GM21390 (cell line): ENCODE data around the gene ZC3H10.
A peak's percentile ranks its signal among the peaks of the same experiment; 100 is the strongest.
"Not testable (repeated sequence)": the region's sequence is repeated elsewhere in the genome, so short reads cannot be mapped to it uniquely, and the experiment has no call there.

Source experiments
- ATAC-seq: cut with Tn5 transposase; IDR thresholded peaks from one replicate; pipeline ENCODE4 v1.9.1; 2021; ENCODE audit not compliant: unreplicated experiment

Gene ZC3H10

GRCh38 chr12:56117778-56118687 lies at the start of gene ZC3H10:
Gene ZC3H10, plus strand, starts transcription at chr12:56118266. Its CDS starts 2,297 bp downstream, at chr12:56120563.
- ATAC-seq = peak; percentile 82

DNA sequence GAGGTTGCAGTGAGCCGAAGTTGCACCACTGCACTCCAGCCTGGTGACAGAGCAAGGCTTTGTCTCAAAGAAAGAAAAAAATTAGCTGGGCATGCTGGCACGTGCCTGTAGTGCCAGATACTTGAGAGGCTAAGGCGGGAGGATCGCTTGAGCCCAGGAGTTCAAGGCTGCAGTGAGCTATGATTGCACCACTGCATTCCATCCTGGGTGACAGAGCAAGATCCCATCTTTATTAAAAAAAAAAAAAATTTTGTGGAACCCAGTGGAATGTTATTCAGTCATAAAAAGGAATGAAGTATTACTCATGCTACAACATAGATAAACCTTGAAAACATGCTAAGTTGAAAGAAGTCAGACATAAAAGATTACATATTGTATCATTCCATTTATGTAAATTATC lies 46.4 kb upstream of the ZC3H10 start:
- no peak for ATAC-seq

DNA sequence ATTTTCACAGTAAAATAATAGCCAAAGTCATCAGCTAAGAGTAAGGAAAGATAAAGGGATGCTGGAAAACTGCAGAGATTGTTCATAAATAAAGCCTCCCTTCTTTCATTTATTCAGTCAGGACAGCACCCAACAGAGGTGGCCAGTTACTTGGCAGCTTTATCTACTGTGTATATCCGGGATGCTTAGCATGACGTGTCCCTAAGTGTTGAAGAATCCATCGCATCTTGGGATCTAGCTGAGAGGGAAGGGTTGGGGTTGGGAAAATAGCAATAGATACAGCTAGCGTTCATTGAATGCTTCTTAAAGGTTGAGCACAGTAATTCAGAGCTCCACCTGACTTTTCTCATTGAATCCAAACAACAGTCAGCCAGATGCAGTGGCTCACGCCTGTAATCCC lies 43.7 kb upstream of the ZC3H10 start:
- no peak for ATAC-seq

- ATAC-seq = not testable (repeated sequence)
These were observed 40.1 kb upstream of the ZC3H10 start for GRCh38 chr12:56077966-56078365.

GRCh38 chr12:56078427-56078826 lies 39.6 kb upstream of the ZC3H10 start:
- ATAC-seq = no peak

DNA sequence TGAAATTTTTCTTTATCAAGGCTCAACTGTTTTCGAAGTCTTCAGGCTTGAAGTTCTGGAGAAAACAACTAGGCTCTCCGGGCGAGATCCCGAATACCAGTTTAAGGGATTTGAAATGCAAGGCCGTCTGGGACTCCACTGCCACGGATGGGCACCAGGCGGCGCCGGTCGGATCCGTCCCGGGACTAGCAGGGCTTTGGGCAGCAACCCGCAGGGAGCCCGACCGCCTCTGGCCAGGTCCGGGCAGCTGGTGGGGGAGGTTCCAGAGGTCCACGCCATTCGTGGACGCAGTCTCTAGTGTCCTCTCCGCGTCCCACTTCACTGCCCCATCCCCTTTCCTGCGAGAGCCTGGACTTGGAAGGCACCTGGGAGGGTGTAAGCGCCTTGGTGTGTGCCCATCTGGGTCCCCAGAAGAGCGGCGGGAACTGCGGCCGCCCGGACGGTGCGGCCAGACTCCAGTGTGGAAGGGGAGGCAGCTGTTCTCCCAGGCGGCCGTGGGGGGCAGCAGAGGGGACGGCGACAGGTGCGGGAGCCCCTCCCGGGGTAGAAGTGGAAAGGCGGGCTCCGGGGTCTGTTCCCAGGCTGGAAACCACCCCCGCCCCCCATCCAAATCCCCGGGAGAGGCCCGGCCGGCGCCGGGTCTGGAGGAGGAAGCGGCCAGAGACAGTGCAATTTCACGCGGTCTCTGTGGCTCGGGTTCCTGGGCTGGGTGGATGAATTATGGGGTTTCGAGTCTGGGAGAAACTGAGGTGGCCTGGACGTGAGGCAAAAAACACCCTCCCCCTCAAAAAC lies 38.9 kb upstream of the ZC3H10 start:
- peak; percentile 83 for ATAC-seq

GRCh38 chr12:56079723-56080555 lies 38.1 kb upstream of the ZC3H10 start, which contains the start of gene ERBB3:
Gene ERBB3, plus strand, starts transcription at chr12:56080165. Its CDS starts 136 bp downstream, at chr12:56080301.
- peak; percentile 41 for ATAC-seq

DNA sequence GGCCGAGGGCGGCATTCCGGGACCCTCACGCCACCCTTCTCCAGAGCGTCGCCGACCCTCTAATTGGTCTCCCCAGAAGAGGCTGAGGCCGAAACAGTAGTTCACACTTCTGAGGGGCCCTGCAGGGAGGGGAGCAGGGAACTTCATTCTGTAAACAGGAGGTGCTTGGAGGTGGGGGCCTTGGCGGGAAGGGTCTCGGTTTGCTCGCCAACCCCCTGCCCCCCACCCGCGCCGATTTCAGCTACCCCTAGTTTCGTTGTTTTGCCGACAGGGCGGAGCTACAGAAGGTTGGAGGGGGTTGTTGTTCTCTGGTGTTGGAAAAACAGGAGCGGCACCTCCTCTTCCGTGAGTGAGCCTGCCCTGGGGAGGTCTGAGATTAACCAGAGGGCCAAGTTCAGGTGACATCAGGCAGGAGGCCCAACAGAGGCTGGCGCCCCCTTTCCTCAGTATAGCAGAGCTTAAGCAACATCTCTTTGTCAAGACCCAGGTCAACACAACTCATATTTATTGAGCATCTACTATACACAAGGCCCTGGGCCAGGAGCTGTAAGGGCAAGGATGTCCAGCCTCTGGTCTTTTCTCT lies 37.4 kb upstream of the ZC3H10 start:
- ATAC-seq = no peak

DNA sequence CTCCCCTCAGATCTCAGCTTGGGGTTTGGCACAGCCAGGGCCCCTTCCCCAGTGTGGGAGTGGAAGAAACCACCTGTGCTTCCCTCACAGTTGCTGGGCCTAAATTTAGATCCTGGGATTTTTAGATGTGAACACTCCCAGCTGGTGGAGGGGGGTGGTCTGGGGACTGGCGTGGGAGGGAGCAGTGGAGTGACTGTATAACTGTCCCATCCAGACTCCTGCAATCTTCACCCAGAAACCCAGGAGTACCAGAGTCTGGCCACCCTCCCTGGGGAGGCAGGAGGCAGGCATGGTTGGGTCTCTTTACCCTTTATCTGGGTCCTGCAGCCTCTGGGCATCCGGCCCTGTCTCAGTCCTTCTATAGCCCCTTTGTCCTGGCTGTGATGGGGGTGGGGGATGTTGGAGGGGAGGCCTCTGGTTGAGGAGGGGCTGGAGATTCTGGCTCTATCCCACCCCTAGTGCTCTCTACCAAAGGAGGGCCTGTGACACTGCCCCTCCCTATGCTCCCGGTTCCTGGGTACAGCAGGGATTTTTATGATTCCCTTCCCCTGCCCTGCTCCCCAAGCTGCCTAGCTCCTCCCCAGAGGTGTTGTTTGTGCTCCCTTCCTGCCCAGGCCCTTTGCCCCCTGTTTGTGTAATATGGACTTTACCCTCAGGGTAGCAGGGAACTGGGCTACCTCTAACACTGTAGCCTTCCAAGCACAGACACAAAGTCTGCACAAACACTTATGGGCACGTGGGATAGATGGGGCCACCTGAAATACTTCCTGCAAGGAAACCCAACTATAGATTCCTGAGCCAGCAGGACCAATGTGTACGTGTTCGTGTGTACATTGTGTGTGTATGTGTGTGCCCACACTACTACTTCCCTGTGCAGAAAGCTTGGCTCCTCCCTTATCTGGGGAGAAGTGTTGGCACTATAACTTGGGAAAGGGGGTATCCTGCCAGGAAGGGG lies 36.4 kb upstream of the ZC3H10 start:
- ATAC-seq = no peak

- no peak for ATAC-seq
These were observed 35.7 kb upstream of the ZC3H10 start for GRCh38 chr12:56082382-56082781.

DNA sequence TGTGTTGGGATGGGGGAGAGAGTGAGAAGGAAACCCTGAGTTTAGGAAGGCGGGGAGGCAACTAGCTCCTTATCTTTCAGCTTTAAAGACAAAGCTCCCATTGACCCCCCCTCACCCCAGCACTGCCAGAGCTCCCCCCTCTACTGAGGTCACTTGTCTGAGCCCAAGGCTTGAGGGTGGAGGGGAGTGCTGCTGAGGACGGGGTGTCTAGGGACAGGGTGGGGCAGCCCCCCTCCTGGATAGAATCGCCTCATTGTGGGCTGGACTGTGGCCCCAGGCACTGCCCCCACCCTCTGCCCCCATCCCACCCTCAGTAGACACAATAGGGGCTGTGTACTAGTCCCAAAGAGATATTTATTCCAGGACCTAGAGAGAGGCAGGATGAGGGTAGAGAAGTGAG lies 35.1 kb upstream of the ZC3H10 start:
- no peak for ATAC-seq

DNA sequence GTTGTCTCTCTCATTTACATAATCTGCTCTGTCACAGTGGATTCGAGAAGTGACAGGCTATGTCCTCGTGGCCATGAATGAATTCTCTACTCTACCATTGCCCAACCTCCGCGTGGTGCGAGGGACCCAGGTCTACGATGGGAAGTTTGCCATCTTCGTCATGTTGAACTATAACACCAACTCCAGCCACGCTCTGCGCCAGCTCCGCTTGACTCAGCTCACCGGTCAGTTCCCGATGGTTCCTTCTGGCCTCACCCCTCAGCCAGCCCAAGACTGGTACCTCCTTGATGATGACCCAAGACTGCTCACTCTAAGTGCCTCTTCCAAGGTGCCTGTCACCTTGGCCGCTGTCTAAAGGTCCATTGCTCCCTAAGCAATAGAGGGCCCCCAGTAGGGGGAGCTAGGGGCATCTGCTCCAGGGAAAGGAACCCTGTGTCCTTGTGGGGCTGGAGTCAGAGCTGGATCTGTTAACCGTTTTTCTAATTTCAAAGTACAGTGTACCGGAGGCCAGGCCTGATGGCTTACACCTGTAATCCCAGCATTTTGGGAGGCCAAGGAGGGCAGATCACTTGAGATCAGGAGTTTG lies 33.0 kb upstream of the ZC3H10 start:
- ATAC-seq = no peak

DNA sequence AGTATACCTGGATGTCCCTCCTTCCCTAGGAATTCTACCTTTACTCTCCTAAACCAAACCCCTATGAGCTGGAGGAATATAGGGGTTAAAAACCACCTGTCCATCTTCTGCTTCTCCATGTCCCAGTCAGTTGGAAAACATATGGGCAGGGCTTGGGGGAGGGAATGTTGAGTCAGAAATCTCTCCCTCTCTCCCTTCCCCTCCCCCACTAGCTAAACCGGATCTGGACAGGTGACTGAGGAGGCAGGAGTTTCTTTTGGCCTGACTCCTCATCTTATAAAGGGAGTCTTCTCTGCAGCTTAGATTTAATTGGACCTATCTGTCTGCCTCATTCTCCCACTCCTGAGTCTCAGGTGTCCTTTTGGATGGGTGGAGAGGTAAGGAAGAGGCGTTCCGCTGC lies 32.0 kb upstream of the ZC3H10 start:
- no peak for ATAC-seq

GRCh38 chr12:56086608-56087007 lies 31.5 kb upstream of the ZC3H10 start:
- ATAC-seq = no peak

DNA sequence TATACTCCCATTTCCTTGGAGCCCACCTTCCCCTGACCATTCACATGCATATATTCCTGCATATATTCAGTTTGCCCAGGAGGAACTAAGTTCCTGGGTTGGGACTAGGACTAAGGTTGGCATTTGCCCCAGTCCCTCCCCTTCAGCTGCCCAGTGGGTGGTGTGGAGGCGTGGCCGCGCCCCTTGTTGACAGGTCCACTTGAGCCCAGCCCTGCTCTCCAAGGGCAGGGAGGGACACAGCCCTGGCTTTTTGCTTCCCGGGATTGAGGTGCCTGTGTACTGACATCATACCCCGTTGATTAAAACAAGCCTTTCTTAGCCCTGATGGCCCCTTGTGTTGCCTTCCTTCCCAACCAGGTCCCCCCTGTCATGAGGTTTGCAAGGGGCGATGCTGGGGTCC lies 30.8 kb upstream of the ZC3H10 start:
- no peak for ATAC-seq

DNA sequence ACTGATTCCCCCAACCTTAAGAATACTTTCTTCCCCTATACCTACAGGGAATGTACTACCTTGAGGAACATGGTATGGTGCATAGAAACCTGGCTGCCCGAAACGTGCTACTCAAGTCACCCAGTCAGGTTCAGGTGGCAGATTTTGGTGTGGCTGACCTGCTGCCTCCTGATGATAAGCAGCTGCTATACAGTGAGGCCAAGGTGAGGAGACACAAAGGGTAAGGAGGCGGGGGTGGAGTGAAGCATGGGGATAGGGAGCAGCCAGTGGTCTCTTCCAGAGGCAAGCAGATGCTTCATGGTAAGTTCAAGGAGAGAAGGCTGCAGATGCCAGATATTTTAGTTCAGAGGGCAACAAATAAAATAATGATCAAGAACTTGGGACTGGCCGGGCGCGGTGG lies 20.3 kb upstream of the ZC3H10 start:
- ATAC-seq = no peak

GRCh38 chr12:56098592-56098991 lies 19.5 kb upstream of the ZC3H10 start:
- no peak for ATAC-seq

- ATAC-seq = no peak
These were observed 18.3 kb upstream of the ZC3H10 start for GRCh38 chr12:56099787-56100186.

DNA sequence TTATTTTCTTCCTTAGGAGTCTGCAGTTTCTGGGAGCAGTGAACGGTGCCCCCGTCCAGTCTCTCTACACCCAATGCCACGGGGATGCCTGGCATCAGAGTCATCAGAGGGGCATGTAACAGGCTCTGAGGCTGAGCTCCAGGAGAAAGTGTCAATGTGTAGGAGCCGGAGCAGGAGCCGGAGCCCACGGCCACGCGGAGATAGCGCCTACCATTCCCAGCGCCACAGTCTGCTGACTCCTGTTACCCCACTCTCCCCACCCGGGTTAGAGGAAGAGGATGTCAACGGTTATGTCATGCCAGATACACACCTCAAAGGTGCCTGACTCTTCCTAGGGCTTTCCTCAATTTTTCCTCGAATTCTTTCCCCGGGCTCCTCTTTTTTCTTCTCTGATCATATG lies 17.0 kb upstream of the ZC3H10 start:
- no peak for ATAC-seq
